Adipocyte (in vitro differentiated cells): ENCODE results near the gene TEAD1.
A peak's percentile ranks its signal among the peaks of the same experiment; 100 is the strongest.

Experiments
- DNase-seq: peaks from one replicate; pipeline ENCODE4 v3.0.0-alpha.2; 2015; ENCODE audit warnings: low read depth
- H3K27me3 ChIP-seq: replicated peaks from 2 replicates; pipeline ENCODE4 v1.7.0; 2013; ENCODE audit warnings: mild to moderate bottlenecking, low read length, moderate library complexity; ENCODE audit not compliant: control insufficient read depth, insufficient read depth
- H3K36me3 ChIP-seq: 2 replicates; pipeline ENCODE4 v1.7.0; 2013; ENCODE audit warnings: low read length, mild to moderate bottlenecking, moderate library complexity; ENCODE audit not compliant: control insufficient read depth, insufficient read depth, severe bottlenecking
- H3K4me1 ChIP-seq: 2 replicates; pipeline ENCODE4 v1.7.0; 2013; ENCODE audit warnings: mild to moderate bottlenecking, low read length, moderate library complexity; ENCODE audit not compliant: control insufficient read depth, insufficient read depth
- H3K4me3 ChIP-seq: 2 replicates; pipeline ENCODE4 v1.7.0; 2013; ENCODE audit warnings: mild to moderate bottlenecking, low read length, moderate library complexity
- H3K9ac ChIP-seq: 2 replicates; pipeline ENCODE4 v1.7.0; 2013; ENCODE audit warnings: mild to moderate bottlenecking, low read length, moderate library complexity
- H3K9me3 ChIP-seq: 2 replicates; pipeline ENCODE4 v1.7.0; 2013; ENCODE audit warnings: mild to moderate bottlenecking, low read length, moderate library complexity; ENCODE audit not compliant: control insufficient read depth

TEAD1 gene

GRCh38 chr11:12696911-12697581 lies 22.8 kb downstream of the TEAD1 start:
- Histone ChIP-seq H3K9me3 (no peaks in the 10 kb centered on the region), H3K36me3 (no peaks in the 10 kb centered on the region), H3K4me3 (no peak overlapping the region), H3K9ac (no peak overlapping the region), H3K27me3 (no peaks in the 10 kb centered on the region), H3K4me1 (peaks cover 51% of the 10 kb centered on the region)
- no peak for DNase-seq

DNA sequence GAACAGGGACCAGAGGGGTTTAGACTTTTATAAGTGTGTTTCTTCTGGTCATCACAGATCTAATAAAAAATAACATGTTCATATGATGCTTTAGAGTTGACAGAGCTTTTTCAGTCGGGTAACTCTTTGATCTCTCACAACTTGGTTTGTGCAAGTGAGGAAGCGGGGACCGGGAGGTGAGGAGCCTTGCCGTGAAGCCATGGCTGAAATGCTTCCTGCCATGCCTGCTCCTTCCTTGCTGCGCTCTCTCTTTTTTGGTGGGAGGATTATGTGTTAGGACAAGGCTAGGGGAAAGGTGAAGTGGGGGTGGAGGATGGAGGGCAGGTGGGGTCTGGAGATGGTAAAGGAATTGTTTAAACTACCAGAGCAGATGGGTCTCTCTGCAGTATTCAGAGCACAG lies 23.8 kb downstream of the TEAD1 start:
- DNase-seq, result no peak
- Histone ChIP-seq H3K36me3 (no peaks in the 10 kb centered on the region), H3K9ac (no peak overlapping the region), H3K4me1 (peaks cover 41% of the 10 kb centered on the region), H3K9me3 (no peaks in the 10 kb centered on the region), H3K27me3 (no peaks in the 10 kb centered on the region), H3K4me3 (no peak overlapping the region)

DNA sequence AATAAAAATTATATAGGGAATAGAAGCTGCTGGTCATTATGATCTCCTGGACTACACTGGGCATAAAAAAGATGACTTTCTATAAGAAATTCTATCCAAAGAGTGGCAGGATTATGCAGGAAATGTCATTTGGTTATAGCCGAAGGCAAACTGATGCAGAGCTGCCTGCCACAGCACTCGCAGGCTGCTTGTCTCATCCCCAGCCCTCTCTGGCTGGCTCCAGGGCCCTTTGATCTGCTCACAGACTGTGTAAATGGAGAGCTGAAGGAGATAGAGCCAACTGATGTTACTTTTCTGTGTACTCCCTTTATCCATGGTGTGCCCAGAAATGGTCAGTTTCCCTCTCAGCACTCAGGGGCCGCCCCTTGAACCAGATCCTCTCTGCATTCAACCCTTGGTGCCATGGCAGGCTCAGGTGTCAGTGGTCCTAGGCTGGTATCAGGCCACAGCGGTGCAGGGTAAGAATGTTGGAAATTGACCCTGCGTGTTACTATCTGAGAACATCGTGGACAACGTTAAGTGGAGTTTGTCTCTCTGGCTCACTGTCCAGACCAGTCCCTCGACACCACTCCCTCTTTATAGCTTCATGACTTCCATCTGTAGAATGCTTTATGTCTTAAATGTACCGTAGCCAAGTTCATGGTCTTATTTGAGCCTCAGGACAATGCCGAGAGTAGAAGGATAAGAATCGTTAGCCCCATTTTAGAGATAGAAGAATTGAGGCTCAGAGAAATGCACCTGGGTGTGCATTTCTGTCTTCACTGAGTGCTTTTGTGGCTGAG lies 27.8 kb downstream of the TEAD1 start:
- H3K4me3 ChIP-seq, result no peak overlapping the region
- H3K9ac ChIP-seq, result no peak overlapping the region
- peaks cover 22% of the 10 kb centered on the region for H3K4me1 ChIP-seq
- peaks cover 8% of the 10 kb centered on the region for H3K36me3 ChIP-seq
- H3K27me3 ChIP-seq, result no peaks in the 10 kb centered on the region
- DNase-seq, result no peak
- H3K9me3 ChIP-seq, result no peaks in the 10 kb centered on the region

- Histone ChIP-seq H3K9me3 (no peaks in the 10 kb centered on the region), H3K27me3 (no peaks in the 10 kb centered on the region), H3K9ac (no peak overlapping the region), H3K36me3 (peaks cover 8% of the 10 kb centered on the region), H3K4me3 (no peak overlapping the region), H3K4me1 (peaks cover 32% of the 10 kb centered on the region)
- DNase-seq, result no peak
Observed at GRCh38 chr11:12702999-12703453, 28.8 kb downstream of the TEAD1 start.

DNA sequence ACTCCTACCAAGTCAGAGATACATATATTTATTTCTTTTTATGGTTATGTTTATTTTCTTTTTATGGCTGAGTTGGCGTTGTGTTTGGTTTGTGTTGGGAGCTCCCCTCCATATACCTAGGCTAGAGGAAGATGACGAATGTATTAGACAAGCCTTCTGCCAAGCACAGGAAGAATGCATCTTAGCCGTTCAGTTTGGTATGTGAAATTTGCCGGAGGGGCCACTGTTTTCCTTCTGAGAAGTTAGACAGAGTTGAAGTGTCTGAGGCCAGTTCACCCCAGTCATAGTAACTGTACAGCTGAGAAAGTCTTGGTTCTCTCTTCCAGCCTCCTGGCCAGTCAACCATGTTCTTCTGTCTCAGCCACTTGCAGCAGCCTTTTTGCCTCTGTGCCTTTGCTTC lies 29.8 kb downstream of the TEAD1 start:
- Histone ChIP-seq H3K27me3 (no peaks in the 10 kb centered on the region), H3K9ac (no peak overlapping the region), H3K4me1 (peaks cover 32% of the 10 kb centered on the region), H3K9me3 (no peaks in the 10 kb centered on the region), H3K4me3 (no peak overlapping the region), H3K36me3 (peaks cover 8% of the 10 kb centered on the region)
- peak; percentile 87 for DNase-seq

GRCh38 chr11:12705874-12706273 lies 31.7 kb downstream of the TEAD1 start:
- Histone ChIP-seq H3K9me3 (no peaks in the 10 kb centered on the region), H3K27me3 (no peaks in the 10 kb centered on the region), H3K9ac (no peak overlapping the region), H3K4me3 (peak overlapping the region; percentile 30), H3K4me1 (peaks cover 28% of the 10 kb centered on the region), H3K36me3 (peaks cover 8% of the 10 kb centered on the region)
- DNase-seq, result peak; percentile 85

DNA sequence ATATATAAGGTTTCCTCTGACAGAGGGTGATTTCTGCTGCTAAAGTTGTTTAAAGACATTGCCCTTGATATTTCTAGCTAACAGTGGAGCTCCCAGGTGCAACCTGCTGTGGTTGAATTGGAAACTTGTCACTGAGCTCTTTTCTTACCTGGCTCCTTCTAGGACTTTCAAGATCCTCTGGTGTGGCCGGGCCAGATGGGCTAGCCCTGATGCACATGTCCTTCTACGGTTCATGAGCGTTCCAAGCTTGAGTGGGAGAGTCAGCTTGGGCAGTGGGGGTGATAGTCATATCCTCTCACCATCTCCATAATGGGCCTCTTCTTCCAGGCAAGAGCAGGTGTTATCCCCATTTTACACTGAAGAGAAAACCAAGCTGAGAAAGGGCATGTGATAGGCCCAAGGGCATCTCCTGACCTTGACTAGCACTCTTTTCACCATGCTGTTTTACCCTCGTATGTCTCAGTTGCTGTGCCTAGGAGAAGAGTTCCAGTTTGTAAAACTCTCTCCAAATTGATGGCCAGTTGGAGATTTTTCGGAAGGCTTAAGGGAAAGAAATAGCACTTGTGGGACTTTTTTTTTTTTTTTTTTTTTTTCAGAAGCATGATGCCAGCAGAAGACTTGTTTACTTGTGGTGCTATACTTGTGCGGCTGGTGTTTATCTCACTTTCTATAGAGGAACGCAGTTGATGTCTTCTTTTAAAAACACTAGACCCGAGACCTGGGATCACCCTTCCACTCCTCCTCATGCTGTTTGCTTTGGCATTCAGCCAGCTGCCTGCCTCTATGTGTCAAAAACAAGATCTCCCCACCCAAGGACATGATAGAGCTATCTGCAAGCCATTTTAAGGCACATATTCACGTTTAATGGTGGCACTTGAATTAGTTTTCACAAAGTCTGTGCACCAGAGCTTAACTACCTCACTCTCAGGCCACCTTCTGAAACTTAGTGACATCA lies 32.6 kb downstream of the TEAD1 start:
- H3K27me3 ChIP-seq, result no peaks in the 10 kb centered on the region
- H3K36me3 ChIP-seq, result peaks cover 8% of the 10 kb centered on the region
- H3K4me1 ChIP-seq, result peaks cover 29% of the 10 kb centered on the region
- no peak overlapping the region for H3K9ac ChIP-seq
- no peak overlapping the region for H3K4me3 ChIP-seq
- H3K9me3 ChIP-seq, result no peaks in the 10 kb centered on the region
- DNase-seq, result no peak

GRCh38 chr11:12707500-12707880 lies 33.3 kb downstream of the TEAD1 start:
- H3K4me1 ChIP-seq, result peaks cover 35% of the 10 kb centered on the region
- no peaks in the 10 kb centered on the region for H3K9me3 ChIP-seq
- no peak overlapping the region for H3K4me3 ChIP-seq
- no peak overlapping the region for H3K9ac ChIP-seq
- no peak for DNase-seq
- H3K36me3 ChIP-seq, result peaks cover 8% of the 10 kb centered on the region
- H3K27me3 ChIP-seq, result no peaks in the 10 kb centered on the region

- Histone ChIP-seq H3K36me3 (no peaks in the 10 kb centered on the region), H3K9ac (no peak overlapping the region)
- DNase-seq, result no peak
Observed at GRCh38 chr11:12711496-12711895, 37.3 kb downstream of the TEAD1 start.

DNA sequence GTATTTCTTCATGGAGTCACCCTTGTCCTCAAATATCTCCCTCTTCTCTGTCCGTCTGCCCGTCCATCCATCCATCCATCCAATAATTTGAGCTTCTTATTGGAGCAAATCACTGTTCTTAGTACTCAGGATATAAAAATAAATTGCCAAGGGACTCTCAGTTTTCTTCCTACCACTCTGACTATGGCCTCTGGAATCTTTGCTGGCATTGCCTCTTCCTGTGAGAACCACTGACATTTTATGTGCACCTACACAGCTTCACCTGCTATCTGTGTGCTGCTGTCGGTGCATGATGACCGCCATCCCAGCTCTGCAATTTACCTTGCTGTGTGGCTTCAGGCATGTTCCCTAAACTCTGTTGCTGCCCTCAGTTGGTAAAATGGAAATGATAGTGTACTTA lies 37.9 kb downstream of the TEAD1 start:
- Histone ChIP-seq H3K4me3 (no peak overlapping the region), H3K9ac (no peak overlapping the region), H3K36me3 (peaks cover 4% of the 10 kb centered on the region), H3K9me3 (no peaks in the 10 kb centered on the region), H3K4me1 (peaks cover 21% of the 10 kb centered on the region), H3K27me3 (no peaks in the 10 kb centered on the region)
- no peak for DNase-seq

More at GRCh38 chr11:12711496-12711895, 37.3 kb downstream of the TEAD1 start:
- Histone ChIP-seq H3K4me1 (peaks cover 27% of the 10 kb centered on the region), H3K4me3 (no peak overlapping the region), H3K9me3 (no peaks in the 10 kb centered on the region), H3K27me3 (no peaks in the 10 kb centered on the region)

GRCh38 chr11:12715131-12715530 lies 40.9 kb downstream of the TEAD1 start:
- Histone ChIP-seq H3K9me3 (no peaks in the 10 kb centered on the region), H3K4me1 (peaks cover 19% of the 10 kb centered on the region), H3K9ac (no peak overlapping the region), H3K36me3 (peaks cover 4% of the 10 kb centered on the region), H3K27me3 (no peaks in the 10 kb centered on the region), H3K4me3 (no peak overlapping the region)
- no peak for DNase-seq
